HepG2 (cell line): ENCODE data around the gene MARCHF9. TPM values are rescaled to one million over a fixed set of nuclear protein-coding genes. Genes with fewer than 3 reads are reported as not detected.
A peak's percentile ranks its signal among the peaks of the same experiment; 100 is the strongest.

Experiments
- GABPB1 ChIP-seq: IDR thresholded peaks from 2 replicates; pipeline ENCODE4 v1.6.1; 2016; ENCODE audit warnings: mild to moderate bottlenecking, missing genetic modification reagents, moderate library complexity, missing compliant biosample characterization
- HOXA3 ChIP-seq: sonication (generic); formaldehyde crosslinking; IDR thresholded peaks from 2 replicates; pipeline ENCODE4 v1.5.0; 2020; ENCODE audit warnings: missing genetic modification reagents
- ISL2 ChIP-seq: sonication (generic); formaldehyde crosslinking; IDR thresholded peaks from 2 replicates; pipeline ENCODE4 v1.5.0; 2020; ENCODE audit warnings: missing genetic modification reagents
- MTA3 ChIP-seq: sonication (generic); formaldehyde crosslinking; IDR thresholded peaks from 2 replicates; pipeline ENCODE4 v1.4.0; 2020; ENCODE audit warnings: missing genetic modification reagents
- MXD3 ChIP-seq: IDR thresholded peaks from 2 replicates; pipeline ENCODE4 v1.6.1; 2016; ENCODE audit warnings: mild to moderate bottlenecking, missing biosample characterization, missing genetic modification reagents
- NFYC ChIP-seq: IDR thresholded peaks from 2 replicates; pipeline ENCODE4 v1.6.1; 2016; ENCODE audit warnings: missing genetic modification reagents, missing compliant biosample characterization
- TP53 ChIP-seq: sonication (generic); formaldehyde crosslinking; conservative IDR thresholded peaks from 2 replicates; pipeline ENCODE4 v1.4.0; 2020; ENCODE audit warnings: missing genetic modification reagents
- ZMYM4 ChIP-seq: sonication (generic); formaldehyde crosslinking; IDR thresholded peaks from 2 replicates; pipeline ENCODE4 v1.8.1; 2023; ENCODE audit warnings: mild to moderate bottlenecking, missing genetic modification reagents
- ZNF124 ChIP-seq: sonication (generic); formaldehyde crosslinking; IDR thresholded peaks from 2 replicates; pipeline ENCODE4 v1.4.0; 2020; ENCODE audit warnings: missing genetic modification reagents
- ZNF224 ChIP-seq: sonication (generic); formaldehyde crosslinking; IDR thresholded peaks from 2 replicates; pipeline ENCODE4 v1.5.0; 2020; ENCODE audit warnings: mild to moderate bottlenecking, missing genetic modification reagents
- ZNF3 ChIP-seq: IDR thresholded peaks from 2 replicates; pipeline ENCODE4 v1.7.0; 2017; ENCODE audit warnings: inconsistent platforms
- ZNF441 ChIP-seq: sonication (generic); formaldehyde crosslinking; IDR thresholded peaks from 2 replicates; pipeline ENCODE4 v1.7.0; 2021; ENCODE audit warnings: missing genetic modification reagents, borderline replicate concordance
- ZNF530 ChIP-seq: sonication (generic); formaldehyde crosslinking; IDR thresholded peaks from 2 replicates; pipeline ENCODE4 v1.5.0; 2020; ENCODE audit warnings: low read depth, mild to moderate bottlenecking, missing genetic modification reagents
- ZNF569 ChIP-seq: sonication (generic); formaldehyde crosslinking; IDR thresholded peaks from 2 replicates; pipeline ENCODE4 v1.5.0; 2020; ENCODE audit warnings: mild to moderate bottlenecking, missing genetic modification reagents, moderate library complexity, borderline replicate concordance
- ZNF614 ChIP-seq: IDR thresholded peaks from 2 replicates; pipeline ENCODE4 v1.6.1; 2018; ENCODE audit warnings: missing biosample characterization, missing genetic modification reagents, inconsistent platforms, borderline replicate concordance
- ZNF678 ChIP-seq: sonication (generic); formaldehyde crosslinking; IDR thresholded peaks from 2 replicates; pipeline ENCODE4 v1.4.0; 2020; ENCODE audit warnings: mild to moderate bottlenecking, missing genetic modification reagents
- ZNF816 ChIP-seq: sonication (generic); formaldehyde crosslinking; IDR thresholded peaks from 2 replicates; pipeline ENCODE4 v1.8.0; 2022; ENCODE audit warnings: missing genetic modification reagents, mild to moderate bottlenecking, borderline replicate concordance
- polyA plus RNA-seq, 8 experiments: library from polyadenylated mRNA; depleted of rRNA in 3 of 8; stranded (reverse) in 7 of 8; unstranded in 1 of 8; fragments of >200 nt; fragmentation: Illumina TruSeq in 4 of 8; extraction: Trizol in 4 of 8; gene quantifications; 2 replicates each; pipeline versions ENCODE4 v1.2.1 to v1.2.3, GENCODE V29; 2011 to 2016; ENCODE audit warnings: low read depth in 4 of 8, missing spikeins in 1 of 8, mixed read lengths in 1 of 8; ENCODE audit not compliant: insufficient read depth in 1 of 8
- total RNA-seq, 5 experiments: library from RNA; depleted of rRNA; stranded (reverse); fragments of >200 nt; fragmentation: Illumina TruSeq; extraction: Trizol; gene quantifications; 2 replicates each; pipeline ENCODE4 v1.2.3, GENCODE V29; 2016; ENCODE audit warnings: low read depth in 1 of 5
- TF ChIP-seq, protein P1 (sequence below): sonication (generic); formaldehyde crosslinking; IDR thresholded peaks from 2 replicates; pipeline ENCODE4 v1.4.0; 2020; ENCODE audit warnings: missing genetic modification reagents, borderline replicate concordance
- TF ChIP-seq, protein P2 (sequence below): sonication (generic); formaldehyde crosslinking; IDR thresholded peaks from 2 replicates; pipeline ENCODE4 v1.4.0; 2020; ENCODE audit warnings: missing genetic modification reagents
- TF ChIP-seq, protein P3 (sequence below), 2 experiments: fragments of 450-650 bp in 1 of 2; sonication (generic) in 1 of 2; formaldehyde crosslinking; IDR thresholded peaks; 2 replicates each; pipeline versions ENCODE4 v1.5.0 to v1.8.0; 2020 to 2022; ENCODE audit warnings: mild to moderate bottlenecking in 1 of 2, missing genetic modification reagents in 1 of 2
- TF ChIP-seq, protein P4 (sequence below): sonication (generic); formaldehyde crosslinking; IDR thresholded peaks from 2 replicates; pipeline ENCODE4 v1.4.0; 2020; ENCODE audit warnings: mild to moderate bottlenecking, missing genetic modification reagents

The MARCHF9 gene
- total and polyA plus RNA-seq, 2 of the 13 experiments (the other 11 are each of a cell fraction or from before 2014, with no cell fraction given) = 5.7 to 9.6 TPM

DNA sequence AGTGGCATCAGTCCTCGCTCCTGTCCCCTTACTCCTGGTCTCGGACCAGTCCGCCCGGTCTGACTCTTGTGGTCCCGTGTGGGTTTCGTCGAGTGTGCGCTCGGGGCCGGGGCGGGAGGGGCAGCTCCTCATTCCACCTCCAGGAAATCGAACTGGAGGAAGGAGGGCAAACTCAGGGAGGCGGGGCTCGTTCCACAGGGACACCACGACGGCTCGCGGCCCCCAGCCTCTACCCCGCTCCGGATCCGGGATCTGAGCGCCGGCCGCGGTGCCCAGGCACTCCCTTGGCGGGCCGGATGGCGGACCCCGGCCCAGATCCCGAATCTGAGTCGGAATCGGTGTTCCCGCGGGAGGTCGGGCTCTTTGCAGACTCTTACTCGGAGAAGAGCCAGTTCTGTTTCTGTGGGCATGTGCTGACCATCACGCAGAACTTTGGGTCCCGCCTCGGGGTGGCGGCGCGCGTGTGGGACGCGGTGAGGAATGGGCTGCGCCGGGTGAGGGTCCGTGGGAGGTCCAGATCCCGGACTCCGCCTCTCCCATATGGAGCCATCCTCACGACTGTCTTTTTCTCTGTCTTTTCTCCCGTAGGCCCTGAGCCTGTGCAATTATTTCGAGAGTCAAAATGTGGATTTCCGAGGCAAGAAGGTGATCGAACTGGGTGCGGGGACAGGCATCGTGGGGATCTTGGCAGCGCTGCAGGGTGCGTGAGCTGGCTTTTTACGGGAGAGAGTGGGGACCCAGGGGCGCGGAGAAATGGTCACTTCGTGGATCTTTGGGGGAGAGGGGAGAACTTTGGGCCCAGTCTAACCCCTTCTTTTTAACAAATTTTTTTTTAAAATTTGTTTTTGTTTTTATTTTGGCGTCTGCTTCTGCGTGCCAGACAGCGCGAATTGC is 17.8 kb downstream of the MARCHF9 start, which contains the start of gene EEF1AKMT3 (continued):
- TF ChIP-seq, protein P1, sequence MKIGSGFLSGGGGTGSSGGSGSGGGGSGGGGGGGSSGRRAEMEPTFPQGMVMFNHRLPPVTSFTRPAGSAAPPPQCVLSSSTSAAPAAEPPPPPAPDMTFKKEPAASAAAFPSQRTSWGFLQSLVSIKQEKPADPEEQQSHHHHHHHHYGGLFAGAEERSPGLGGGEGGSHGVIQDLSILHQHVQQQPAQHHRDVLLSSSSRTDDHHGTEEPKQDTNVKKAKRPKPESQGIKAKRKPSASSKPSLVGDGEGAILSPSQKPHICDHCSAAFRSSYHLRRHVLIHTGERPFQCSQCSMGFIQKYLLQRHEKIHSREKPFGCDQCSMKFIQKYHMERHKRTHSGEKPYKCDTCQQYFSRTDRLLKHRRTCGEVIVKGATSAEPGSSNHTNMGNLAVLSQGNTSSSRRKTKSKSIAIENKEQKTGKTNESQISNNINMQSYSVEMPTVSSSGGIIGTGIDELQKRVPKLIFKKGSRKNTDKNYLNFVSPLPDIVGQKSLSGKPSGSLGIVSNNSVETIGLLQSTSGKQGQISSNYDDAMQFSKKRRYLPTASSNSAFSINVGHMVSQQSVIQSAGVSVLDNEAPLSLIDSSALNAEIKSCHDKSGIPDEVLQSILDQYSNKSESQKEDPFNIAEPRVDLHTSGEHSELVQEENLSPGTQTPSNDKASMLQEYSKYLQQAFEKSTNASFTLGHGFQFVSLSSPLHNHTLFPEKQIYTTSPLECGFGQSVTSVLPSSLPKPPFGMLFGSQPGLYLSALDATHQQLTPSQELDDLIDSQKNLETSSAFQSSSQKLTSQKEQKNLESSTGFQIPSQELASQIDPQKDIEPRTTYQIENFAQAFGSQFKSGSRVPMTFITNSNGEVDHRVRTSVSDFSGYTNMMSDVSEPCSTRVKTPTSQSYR (CRISPR knock-in tag) = no peak
- TF ChIP-seq ZNF441 (CRISPR knock-in tag) = peak; percentile 49
- TF ChIP-seq MTA3 (CRISPR knock-in tag) = no peak
- TF ChIP-seq ZNF678 = no peak
- TF ChIP-seq ZNF614 (CRISPR knock-in tag) = 0 out of 2 replicates have a peak, but pooled peaks have one; percentile 5
- no peak for TF ChIP-seq ZMYM4 (CRISPR knock-in tag)
- no peak for TF ChIP-seq ZNF3
- no peak for TF ChIP-seq HOXA3 (CRISPR knock-in tag)
- peak; percentile 71; the same call in 1 of the 2 replicates for TF ChIP-seq ZNF530
- no peak for TF ChIP-seq MXD3
- TF ChIP-seq, protein P2, sequence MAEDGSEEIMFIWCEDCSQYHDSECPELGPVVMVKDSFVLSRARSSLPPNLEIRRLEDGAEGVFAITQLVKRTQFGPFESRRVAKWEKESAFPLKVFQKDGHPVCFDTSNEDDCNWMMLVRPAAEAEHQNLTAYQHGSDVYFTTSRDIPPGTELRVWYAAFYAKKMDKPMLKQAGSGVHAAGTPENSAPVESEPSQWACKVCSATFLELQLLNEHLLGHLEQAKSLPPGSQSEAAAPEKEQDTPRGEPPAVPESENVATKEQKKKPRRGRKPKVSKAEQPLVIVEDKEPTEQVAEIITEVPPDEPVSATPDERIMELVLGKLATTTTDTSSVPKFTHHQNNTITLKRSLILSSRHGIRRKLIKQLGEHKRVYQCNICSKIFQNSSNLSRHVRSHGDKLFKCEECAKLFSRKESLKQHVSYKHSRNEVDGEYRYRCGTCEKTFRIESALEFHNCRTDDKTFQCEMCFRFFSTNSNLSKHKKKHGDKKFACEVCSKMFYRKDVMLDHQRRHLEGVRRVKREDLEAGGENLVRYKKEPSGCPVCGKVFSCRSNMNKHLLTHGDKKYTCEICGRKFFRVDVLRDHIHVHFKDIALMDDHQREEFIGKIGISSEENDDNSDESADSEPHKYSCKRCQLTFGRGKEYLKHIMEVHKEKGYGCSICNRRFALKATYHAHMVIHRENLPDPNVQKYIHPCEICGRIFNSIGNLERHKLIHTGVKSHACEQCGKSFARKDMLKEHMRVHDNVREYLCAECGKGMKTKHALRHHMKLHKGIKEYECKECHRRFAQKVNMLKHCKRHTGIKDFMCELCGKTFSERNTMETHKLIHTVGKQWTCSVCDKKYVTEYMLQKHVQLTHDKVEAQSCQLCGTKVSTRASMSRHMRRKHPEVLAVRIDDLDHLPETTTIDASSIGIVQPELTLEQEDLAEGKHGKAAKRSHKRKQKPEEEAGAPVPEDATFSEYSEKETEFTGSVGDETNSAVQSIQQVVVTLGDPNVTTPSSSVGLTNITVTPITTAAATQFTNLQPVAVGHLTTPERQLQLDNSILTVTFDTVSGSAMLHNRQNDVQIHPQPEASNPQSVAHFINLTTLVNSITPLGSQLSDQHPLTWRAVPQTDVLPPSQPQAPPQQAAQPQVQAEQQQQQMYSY (CRISPR knock-in tag) = peak; percentile 71; the same call in 1 of the 2 replicates
- TF ChIP-seq ZNF569 (CRISPR knock-in tag) = peak; percentile 17; the same call in 1 of the 2 replicates
- no peak for TF ChIP-seq ISL2 (CRISPR knock-in tag)
- TF ChIP-seq ZNF124 (CRISPR knock-in tag) = 0 out of 2 replicates have a peak, but pooled peaks have one; percentile 43
- peak; percentile 1; the same call in 1 of the 2 replicates for TF ChIP-seq ZNF224
- TF ChIP-seq TP53 (CRISPR knock-in tag) = no peak
- TF ChIP-seq, protein P3, sequence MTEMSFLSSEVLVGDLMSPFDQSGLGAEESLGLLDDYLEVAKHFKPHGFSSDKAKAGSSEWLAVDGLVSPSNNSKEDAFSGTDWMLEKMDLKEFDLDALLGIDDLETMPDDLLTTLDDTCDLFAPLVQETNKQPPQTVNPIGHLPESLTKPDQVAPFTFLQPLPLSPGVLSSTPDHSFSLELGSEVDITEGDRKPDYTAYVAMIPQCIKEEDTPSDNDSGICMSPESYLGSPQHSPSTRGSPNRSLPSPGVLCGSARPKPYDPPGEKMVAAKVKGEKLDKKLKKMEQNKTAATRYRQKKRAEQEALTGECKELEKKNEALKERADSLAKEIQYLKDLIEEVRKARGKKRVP (CRISPR knock-in tag; IDR thresholded peaks at IDR 0.05) = no peak
- TF ChIP-seq ZNF816 (CRISPR knock-in tag) = no peak
- TF ChIP-seq, protein P4, sequence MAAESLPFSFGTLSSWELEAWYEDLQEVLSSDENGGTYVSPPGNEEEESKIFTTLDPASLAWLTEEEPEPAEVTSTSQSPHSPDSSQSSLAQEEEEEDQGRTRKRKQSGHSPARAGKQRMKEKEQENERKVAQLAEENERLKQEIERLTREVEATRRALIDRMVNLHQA (CRISPR knock-in tag) = no peak
- no peak for TF ChIP-seq NFYC (CRISPR knock-in tag)
- TF ChIP-seq GABPB1 (CRISPR knock-in tag) = peak; percentile 44; the same call in 1 of the 2 replicates
